GM10248 (cell line): Measurements from ENCODE around the gene ERG.

Experiments
- CTCF ChIA-PET: fragments of 300-600 bp; sonication (Branson Sonifier 250); formaldehyde crosslinking; extraction: SDS; loops from one replicate; lab custom pipeline; 2021; ENCODE audit warnings: antibody characterized with exemption; lab: Yijun Ruan, JAX
- POLR2A ChIA-PET: fragments of 350-650 bp; sonication (Branson Sonifier 250); formaldehyde crosslinking; extraction: SDS; loops from one replicate; lab custom pipeline; 2020; ENCODE audit warnings: antibody characterized with exemption; lab: Yijun Ruan, JAX
- DNase-seq: peaks from one replicate; pipeline ENCODE4 v3.0.0; 2012; ENCODE audit errors: extremely low spot score
- CTCF ChIP-seq: IDR thresholded peaks from 2 replicates; pipeline ENCODE4 v1.5.1; 2012; ENCODE audit warnings: mild to moderate bottlenecking, low read depth; ENCODE audit errors: extremely low read depth, missing control alignments, control extremely low read depth

Gene ERG

GRCh38 chr21:38489271-38489652 is 9.0 kb downstream of the ERG start:
- no peak for TF ChIP-seq CTCF
- DNase-seq = no peak
- ChIA-PET POLR2A (no interaction called here), CTCF (no interaction called here)

GRCh38 chr21:38488640-38489270 is 9.5 kb downstream of the ERG start:
- TF ChIP-seq CTCF = no peak
- POLR2A ChIA-PET = no interaction called here
- CTCF ChIA-PET = no interaction called here
- DNase-seq = no peak

- DNase-seq = no peak
- ChIA-PET POLR2A (no interaction called here), CTCF (no interaction called here)
- TF ChIP-seq CTCF = no peak
Observed at GRCh38 chr21:38487901-38488639, 10.2 kb downstream of the ERG start.

GRCh38 chr21:38486706-38487105 is 11.6 kb downstream of the ERG start:
- no peak for DNase-seq
- TF ChIP-seq CTCF = no peak
- CTCF ChIA-PET = no interaction called here
- POLR2A ChIA-PET = no interaction called here

- ChIA-PET POLR2A (no interaction called here), CTCF (no interaction called here)
- no peak for DNase-seq
- TF ChIP-seq CTCF = no peak
Observed at GRCh38 chr21:38486221-38486620, 12.1 kb downstream of the ERG start.

GRCh38 chr21:38479641-38480525 is 18.4 kb downstream of the ERG start:
- ChIA-PET CTCF (no interaction called here), POLR2A (no interaction called here)
- DNase-seq = no peak
- TF ChIP-seq CTCF = no peak
